SK-N-SH treated with all-trans-retinoic acid at 6 μM for 48 hours (cell line): Measurements from ENCODE around the gene ASTN2.

ENCODE experiments used
- ATAC-seq: fragments of 200-7000 bp; cut with Tn5 transposase; 3 replicates; pipeline ENCODE4 v1.9.1; 2020; ENCODE audit warnings: mild to moderate bottlenecking, moderate library complexity
- ARNTL ChIP-seq: fragments of 450-650 bp; formaldehyde crosslinking; IDR thresholded peaks from 2 replicates; pipeline ENCODE4 v1.5.0; 2020; ENCODE audit warnings: low read depth, mild to moderate bottlenecking, moderate library complexity, borderline replicate concordance
- BACH2 ChIP-seq: fragments of 250-450 bp; sonication (Bioruptor Pico); IDR thresholded peaks from 2 replicates; pipeline ENCODE4 v1.9.0; 2021; ENCODE audit warnings: mild to moderate bottlenecking, borderline replicate concordance
- CSDC2 ChIP-seq: fragments of 250-450 bp; sonication (Bioruptor Pico); IDR thresholded peaks from 2 replicates; pipeline ENCODE4 v1.5.0; 2020; ENCODE audit warnings: mild to moderate bottlenecking, moderate library complexity
- ESRRG ChIP-seq: fragments of 250-450 bp; sonication (Bioruptor Pico); IDR thresholded peaks from 2 replicates; pipeline ENCODE4 v1.6.1; 2021; ENCODE audit warnings: mild to moderate bottlenecking
- GLIS3 ChIP-seq: fragments of 250-450 bp; sonication (Bioruptor Pico); IDR thresholded peaks from 2 replicates; pipeline ENCODE4 v1.5.0; 2020; ENCODE audit warnings: mild to moderate bottlenecking, moderate library complexity
- OSR1 ChIP-seq: fragments of 250-450 bp; sonication (Bioruptor Pico); IDR thresholded peaks from 2 replicates; pipeline ENCODE4 v1.8.0; 2022; ENCODE audit warnings: moderate library complexity, mild to moderate bottlenecking, inconsistent platforms
- PPARA ChIP-seq: fragments of 250-450 bp; sonication (Bioruptor Pico); IDR thresholded peaks from 2 replicates; pipeline ENCODE4 v1.5.0; 2020; ENCODE audit warnings: mild to moderate bottlenecking, borderline replicate concordance
- RARB ChIP-seq: fragments of 250-450 bp; sonication (Bioruptor Pico); IDR thresholded peaks from 2 replicates; pipeline ENCODE4 v1.8.0; 2021; ENCODE audit warnings: mild to moderate bottlenecking, moderate library complexity
- SNAI2 ChIP-seq: fragments of 250-450 bp; sonication (Bioruptor Pico); IDR thresholded peaks from 2 replicates; pipeline ENCODE4 v1.5.0; 2020; ENCODE audit warnings: mild to moderate bottlenecking, moderate library complexity
- TCF4 ChIP-seq: fragments of 250-450 bp; sonication (Bioruptor Pico); IDR thresholded peaks from 2 replicates; pipeline ENCODE4 v1.8.0; 2021; ENCODE audit warnings: mild to moderate bottlenecking, moderate library complexity, borderline replicate concordance
- TOX ChIP-seq: fragments of 250-450 bp; sonication (Bioruptor Pico); IDR thresholded peaks from 2 replicates; pipeline ENCODE4 v1.8.0; 2021; ENCODE audit warnings: mild to moderate bottlenecking, moderate library complexity, borderline replicate concordance
- ZC3H10 ChIP-seq: fragments of 250-450 bp; sonication (Bioruptor Pico); IDR thresholded peaks from 2 replicates; pipeline ENCODE4 v1.5.1; 2021; ENCODE audit warnings: mild to moderate bottlenecking, moderate library complexity
- ZFP3 ChIP-seq: fragments of 250-450 bp; sonication (Bioruptor Pico); IDR thresholded peaks from 2 replicates; pipeline ENCODE4 v1.5.0; 2020; ENCODE audit warnings: mild to moderate bottlenecking, moderate library complexity
- ZFP30 ChIP-seq: fragments of 450-650 bp; formaldehyde crosslinking; IDR thresholded peaks from 2 replicates; pipeline ENCODE4 v1.5.0; 2022; ENCODE audit warnings: mild to moderate bottlenecking, moderate library complexity
- ZNF565 ChIP-seq: fragments of 450-650 bp; formaldehyde crosslinking; conservative IDR thresholded peaks from 2 replicates; pipeline ENCODE4 v1.5.0; 2020; ENCODE audit warnings: low read depth, mild to moderate bottlenecking, moderate library complexity
- ZNF70 ChIP-seq: fragments of 450-650 bp; formaldehyde crosslinking; IDR thresholded peaks from 2 replicates; pipeline ENCODE4 v1.5.0; 2020; ENCODE audit warnings: mild to moderate bottlenecking, moderate library complexity
- ZNF8 ChIP-seq: fragments of 450-650 bp; formaldehyde crosslinking; IDR thresholded peaks from 2 replicates; pipeline ENCODE4 v1.5.0; 2020; ENCODE audit warnings: mild to moderate bottlenecking, moderate library complexity
- TF ChIP-seq, protein P1 (sequence below): fragments of 250-450 bp; sonication (Bioruptor Pico); IDR thresholded peaks from 2 replicates; pipeline ENCODE4 v1.8.0; 2021; ENCODE audit warnings: low read depth, mild to moderate bottlenecking, moderate library complexity, borderline replicate concordance
- TF ChIP-seq, protein P2 (sequence below): fragments of 250-450 bp; sonication (Bioruptor Pico); IDR thresholded peaks from 2 replicates; pipeline ENCODE4 v1.5.0; 2020; ENCODE audit warnings: mild to moderate bottlenecking, moderate library complexity
- TF ChIP-seq, protein P3 (sequence below): fragments of 250-450 bp; sonication (Bioruptor Pico); IDR thresholded peaks from 2 replicates; pipeline ENCODE4 v1.5.1; 2020; ENCODE audit warnings: low read depth, mild to moderate bottlenecking, moderate library complexity
- TF ChIP-seq, protein P4 (sequence below): fragments of 250-450 bp; sonication (Bioruptor Pico); IDR thresholded peaks from 2 replicates; pipeline ENCODE4 v1.8.0; 2020; ENCODE audit warnings: mild to moderate bottlenecking, moderate library complexity, borderline replicate concordance
- TF ChIP-seq, protein P5 (sequence below): fragments of 250-450 bp; sonication (Bioruptor Pico); IDR thresholded peaks from 2 replicates; pipeline ENCODE4 v1.5.1; 2021; ENCODE audit warnings: mild to moderate bottlenecking, moderate library complexity

ASTN2 gene

DNA sequence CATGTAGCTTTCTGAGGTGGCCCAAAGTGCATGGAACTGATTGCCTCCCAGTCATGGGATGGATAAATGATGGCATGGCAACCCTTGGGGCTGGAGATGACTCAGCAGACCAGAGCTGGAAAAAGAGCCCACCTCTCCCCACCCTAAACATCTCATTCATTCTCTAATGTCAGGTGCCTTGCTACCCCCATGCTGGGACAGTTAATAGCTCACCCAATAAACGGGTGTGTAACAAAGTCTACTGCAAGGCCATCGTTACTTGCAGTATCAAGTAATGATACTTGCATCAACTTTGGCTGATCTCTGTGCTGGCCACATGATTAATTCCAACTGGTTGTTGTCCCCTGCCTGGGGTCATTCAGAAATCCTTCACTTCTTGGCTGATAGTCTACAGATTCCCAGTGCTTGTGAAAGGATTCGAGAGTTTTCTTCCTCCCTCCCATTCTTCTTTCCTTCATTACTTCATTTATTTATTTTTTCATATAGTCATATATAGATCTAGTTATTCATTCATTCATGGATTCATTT is 850.5 kb downstream of the ASTN2 start (continued):
- TF ChIP-seq, protein P1, sequence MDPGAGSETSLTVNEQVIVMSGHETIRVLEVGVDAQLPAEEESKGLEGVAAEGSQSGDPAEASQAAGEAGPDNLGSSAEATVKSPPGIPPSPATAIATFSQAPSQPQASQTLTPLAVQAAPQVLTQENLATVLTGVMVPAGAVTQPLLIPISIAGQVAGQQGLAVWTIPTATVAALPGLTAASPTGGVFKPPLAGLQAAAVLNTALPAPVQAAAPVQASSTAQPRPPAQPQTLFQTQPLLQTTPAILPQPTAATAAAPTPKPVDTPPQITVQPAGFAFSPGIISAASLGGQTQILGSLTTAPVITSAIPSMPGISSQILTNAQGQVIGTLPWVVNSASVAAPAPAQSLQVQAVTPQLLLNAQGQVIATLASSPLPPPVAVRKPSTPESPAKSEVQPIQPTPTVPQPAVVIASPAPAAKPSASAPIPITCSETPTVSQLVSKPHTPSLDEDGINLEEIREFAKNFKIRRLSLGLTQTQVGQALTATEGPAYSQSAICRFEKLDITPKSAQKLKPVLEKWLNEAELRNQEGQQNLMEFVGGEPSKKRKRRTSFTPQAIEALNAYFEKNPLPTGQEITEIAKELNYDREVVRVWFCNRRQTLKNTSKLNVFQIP (CRISPR knock-in tag), result no peak

DNA sequence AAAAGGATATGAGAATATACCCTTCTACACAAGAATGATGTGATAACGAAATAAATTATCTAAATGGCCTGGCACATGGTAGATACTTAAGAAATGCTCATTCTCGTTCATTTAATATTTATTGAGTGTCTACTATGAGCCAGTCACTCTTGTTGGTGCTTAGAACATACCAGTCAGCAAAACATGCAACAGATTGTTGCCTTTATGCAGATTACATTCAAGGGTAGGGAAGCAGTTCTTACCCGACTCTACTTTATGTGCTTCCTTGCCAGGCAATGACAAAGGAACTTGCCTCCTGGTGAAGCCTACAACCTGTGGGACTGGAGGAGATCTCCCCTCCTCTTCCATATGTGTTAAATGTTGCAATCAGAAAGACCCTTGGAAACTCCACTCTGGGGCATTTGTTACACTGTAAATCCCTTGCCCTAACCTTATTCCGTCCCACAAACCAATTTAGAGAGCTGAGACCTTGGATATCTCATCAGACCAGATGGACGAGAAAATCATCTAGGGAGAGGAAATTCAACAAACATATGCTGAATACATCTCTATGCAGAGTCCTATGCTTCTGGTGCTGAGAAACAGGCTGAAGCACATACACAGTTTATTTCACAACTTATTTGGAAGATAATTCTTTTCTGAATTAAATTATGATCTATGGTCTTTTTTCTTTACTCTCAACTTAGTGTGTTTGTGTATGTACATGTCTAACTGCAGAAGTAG is 855.9 kb downstream of the ASTN2 start:
- ATAC-seq, result no peak
- no peak for TF ChIP-seq ZNF70 (CRISPR knock-in tag)

DNA sequence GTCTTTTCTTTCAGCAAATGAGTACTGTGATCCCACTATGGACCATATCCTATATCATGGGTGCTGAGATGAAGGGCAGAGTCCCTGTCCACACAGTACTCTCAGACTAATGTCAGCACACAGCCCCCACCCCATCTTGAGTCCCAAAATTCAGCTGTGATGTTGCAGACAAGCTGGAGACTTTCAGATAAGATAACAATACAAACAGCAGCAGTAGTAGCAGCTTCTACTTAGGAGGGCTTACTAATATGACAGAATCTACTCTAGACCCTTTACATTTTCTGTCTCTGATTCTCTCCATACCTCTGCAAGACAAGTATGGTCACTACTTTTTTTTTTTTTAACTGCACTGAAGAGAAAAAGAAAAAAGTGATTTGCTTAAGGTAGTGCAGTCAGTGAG is 856.8 kb downstream of the ASTN2 start:
- ATAC-seq, result no peak

DNA sequence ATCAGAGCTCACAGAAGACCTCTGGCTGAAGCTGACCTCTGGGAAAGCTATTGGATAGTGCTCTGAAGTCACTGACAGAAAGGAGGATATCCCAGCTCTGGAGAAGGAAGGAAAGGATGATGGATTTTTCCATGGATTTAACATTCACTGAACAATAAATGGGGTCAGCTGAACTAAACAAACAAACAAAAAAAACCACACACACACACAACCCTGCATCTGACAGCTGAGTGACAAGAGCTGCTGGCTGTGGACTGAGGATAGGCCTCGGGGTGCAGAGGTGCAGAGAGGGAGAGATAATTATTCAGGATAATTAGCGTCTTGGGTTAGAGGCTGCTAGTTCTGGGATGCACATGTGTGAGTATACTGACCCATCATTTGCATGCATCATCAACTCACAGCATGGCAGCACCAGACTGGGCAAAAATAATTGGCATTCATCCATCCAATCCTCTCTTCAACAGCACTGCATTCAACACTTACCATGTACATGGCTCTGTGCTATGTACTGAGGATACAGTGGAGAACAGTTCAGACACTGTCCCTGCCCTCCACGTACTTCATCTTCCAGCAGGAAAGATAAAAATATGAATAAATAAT is 859.2 kb downstream of the ASTN2 start:
- no peak for ATAC-seq
- no peak for TF ChIP-seq ZNF70 (CRISPR knock-in tag)
- TF ChIP-seq, protein P1 (CRISPR knock-in tag), result no peak
- no peak for TF ChIP-seq OSR1
- no peak for TF ChIP-seq CSDC2 (CRISPR knock-in tag)
- no peak for TF ChIP-seq ARNTL (CRISPR knock-in tag)
- TF ChIP-seq ZC3H10 (CRISPR knock-in tag), result no peak
- TF ChIP-seq, protein P2, sequence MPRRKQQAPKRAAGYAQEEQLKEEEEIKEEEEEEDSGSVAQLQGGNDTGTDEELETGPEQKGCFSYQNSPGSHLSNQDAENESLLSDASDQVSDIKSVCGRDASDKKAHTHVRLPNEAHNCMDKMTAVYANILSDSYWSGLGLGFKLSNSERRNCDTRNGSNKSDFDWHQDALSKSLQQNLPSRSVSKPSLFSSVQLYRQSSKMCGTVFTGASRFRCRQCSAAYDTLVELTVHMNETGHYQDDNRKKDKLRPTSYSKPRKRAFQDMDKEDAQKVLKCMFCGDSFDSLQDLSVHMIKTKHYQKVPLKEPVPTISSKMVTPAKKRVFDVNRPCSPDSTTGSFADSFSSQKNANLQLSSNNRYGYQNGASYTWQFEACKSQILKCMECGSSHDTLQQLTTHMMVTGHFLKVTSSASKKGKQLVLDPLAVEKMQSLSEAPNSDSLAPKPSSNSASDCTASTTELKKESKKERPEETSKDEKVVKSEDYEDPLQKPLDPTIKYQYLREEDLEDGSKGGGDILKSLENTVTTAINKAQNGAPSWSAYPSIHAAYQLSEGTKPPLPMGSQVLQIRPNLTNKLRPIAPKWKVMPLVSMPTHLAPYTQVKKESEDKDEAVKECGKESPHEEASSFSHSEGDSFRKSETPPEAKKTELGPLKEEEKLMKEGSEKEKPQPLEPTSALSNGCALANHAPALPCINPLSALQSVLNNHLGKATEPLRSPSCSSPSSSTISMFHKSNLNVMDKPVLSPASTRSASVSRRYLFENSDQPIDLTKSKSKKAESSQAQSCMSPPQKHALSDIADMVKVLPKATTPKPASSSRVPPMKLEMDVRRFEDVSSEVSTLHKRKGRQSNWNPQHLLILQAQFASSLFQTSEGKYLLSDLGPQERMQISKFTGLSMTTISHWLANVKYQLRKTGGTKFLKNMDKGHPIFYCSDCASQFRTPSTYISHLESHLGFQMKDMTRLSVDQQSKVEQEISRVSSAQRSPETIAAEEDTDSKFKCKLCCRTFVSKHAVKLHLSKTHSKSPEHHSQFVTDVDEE (CRISPR knock-in tag), result no peak
- no peak for TF ChIP-seq TOX (CRISPR knock-in tag)
- no peak for TF ChIP-seq SNAI2 (CRISPR knock-in tag)
- TF ChIP-seq RARB, result no peak
- TF ChIP-seq, protein P3, sequence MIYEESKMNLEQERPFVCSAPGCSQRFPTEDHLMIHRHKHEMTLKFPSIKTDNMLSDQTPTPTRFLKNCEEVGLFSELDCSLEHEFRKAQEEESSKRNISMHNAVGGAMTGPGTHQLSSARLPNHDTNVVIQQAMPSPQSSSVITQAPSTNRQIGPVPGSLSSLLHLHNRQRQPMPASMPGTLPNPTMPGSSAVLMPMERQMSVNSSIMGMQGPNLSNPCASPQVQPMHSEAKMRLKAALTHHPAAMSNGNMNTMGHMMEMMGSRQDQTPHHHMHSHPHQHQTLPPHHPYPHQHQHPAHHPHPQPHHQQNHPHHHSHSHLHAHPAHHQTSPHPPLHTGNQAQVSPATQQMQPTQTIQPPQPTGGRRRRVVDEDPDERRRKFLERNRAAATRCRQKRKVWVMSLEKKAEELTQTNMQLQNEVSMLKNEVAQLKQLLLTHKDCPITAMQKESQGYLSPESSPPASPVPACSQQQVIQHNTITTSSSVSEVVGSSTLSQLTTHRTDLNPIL (CRISPR knock-in tag), result no peak
- no peak for TF ChIP-seq PPARA
- TF ChIP-seq ZNF8 (CRISPR knock-in tag), result no peak
- no peak for TF ChIP-seq ZFP30
- TF ChIP-seq, protein P4, sequence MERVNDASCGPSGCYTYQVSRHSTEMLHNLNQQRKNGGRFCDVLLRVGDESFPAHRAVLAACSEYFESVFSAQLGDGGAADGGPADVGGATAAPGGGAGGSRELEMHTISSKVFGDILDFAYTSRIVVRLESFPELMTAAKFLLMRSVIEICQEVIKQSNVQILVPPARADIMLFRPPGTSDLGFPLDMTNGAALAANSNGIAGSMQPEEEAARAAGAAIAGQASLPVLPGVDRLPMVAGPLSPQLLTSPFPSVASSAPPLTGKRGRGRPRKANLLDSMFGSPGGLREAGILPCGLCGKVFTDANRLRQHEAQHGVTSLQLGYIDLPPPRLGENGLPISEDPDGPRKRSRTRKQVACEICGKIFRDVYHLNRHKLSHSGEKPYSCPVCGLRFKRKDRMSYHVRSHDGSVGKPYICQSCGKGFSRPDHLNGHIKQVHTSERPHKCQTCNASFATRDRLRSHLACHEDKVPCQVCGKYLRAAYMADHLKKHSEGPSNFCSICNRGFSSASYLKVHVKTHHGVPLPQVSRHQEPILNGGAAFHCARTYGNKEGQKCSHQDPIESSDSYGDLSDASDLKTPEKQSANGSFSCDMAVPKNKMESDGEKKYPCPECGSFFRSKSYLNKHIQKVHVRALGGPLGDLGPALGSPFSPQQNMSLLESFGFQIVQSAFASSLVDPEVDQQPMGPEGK (CRISPR knock-in tag), result no peak
- TF ChIP-seq, protein P5, sequence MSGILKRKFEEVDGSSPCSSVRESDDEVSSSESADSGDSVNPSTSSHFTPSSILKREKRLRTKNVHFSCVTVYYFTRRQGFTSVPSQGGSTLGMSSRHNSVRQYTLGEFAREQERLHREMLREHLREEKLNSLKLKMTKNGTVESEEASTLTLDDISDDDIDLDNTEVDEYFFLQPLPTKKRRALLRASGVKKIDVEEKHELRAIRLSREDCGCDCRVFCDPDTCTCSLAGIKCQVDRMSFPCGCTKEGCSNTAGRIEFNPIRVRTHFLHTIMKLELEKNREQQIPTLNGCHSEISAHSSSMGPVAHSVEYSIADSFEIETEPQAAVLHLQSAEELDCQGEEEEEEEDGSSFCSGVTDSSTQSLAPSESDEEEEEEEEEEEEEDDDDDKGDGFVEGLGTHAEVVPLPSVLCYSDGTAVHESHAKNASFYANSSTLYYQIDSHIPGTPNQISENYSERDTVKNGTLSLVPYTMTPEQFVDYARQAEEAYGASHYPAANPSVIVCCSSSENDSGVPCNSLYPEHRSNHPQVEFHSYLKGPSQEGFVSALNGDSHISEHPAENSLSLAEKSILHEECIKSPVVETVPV (CRISPR knock-in tag), result no peak
- TF ChIP-seq BACH2 (CRISPR knock-in tag), result no peak
- no peak for TF ChIP-seq TCF4 (CRISPR knock-in tag)
- TF ChIP-seq ZFP3 (CRISPR knock-in tag), result no peak

More for the DNA sequence above, 856.8 kb downstream of the ASTN2 start:
- TF ChIP-seq ZNF8 (CRISPR knock-in tag) (no peak), ESRRG (CRISPR knock-in tag) (no peak), ZNF565 (CRISPR knock-in tag) (no peak), TOX (CRISPR knock-in tag) (no peak), ZFP30 (no peak), SNAI2 (CRISPR knock-in tag) (no peak), TCF4 (CRISPR knock-in tag) (no peak), PPARA (no peak), GLIS3 (no peak)
- TF ChIP-seq, protein P1 (CRISPR knock-in tag), result no peak
